ENCODE results near the gene ZNF133.
"Not testable (repeated sequence)": the region's sequence is repeated elsewhere in the genome, so short reads cannot be mapped to it uniquely, and the experiment has no call there.

Gene ZNF133

DNA sequence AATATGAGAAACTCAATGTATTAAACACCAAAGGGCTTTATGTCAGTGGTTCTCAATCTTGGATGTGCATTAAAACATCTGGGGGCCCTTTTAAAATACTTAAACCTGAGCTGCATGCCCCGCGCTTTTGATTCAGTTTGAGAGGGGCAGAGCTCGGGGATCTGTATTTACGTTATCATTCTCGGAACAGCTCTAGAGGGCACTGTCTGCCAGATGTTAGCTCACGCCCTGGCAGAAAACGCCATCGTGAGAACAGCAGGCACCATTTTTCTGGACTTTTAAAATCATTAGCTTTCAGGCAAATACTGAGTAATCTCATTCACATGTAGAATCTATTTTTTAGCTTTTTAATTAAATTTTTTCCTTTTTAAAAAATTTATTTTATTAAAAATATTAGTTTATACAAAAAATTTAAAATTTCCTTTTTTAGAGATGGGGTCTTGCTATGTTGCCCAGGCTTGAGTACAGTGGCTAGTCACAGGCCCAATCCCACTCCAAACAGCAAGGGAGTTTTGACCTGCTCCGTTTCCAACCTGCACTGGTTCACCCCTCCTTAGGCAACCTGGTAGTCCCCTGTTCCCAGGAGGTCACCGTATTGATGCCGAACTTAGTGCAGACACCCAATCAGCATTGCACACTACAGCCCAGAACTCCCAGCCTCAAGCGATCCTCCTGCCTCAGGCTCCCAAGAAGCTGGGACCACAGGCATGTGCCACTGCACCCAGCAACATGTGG, 30.0 kb upstream of the ZNF133 start:
- Histone ChIP-seq H3K36me3 (ENCODE audit: control insufficient read depth in 5 of 5, insufficient read depth in 5 of 5, low read length in 5 of 5) (no peaks in the 10 kb centered on the region), H3K4me3 (ENCODE audit: low read depth in 1 of 5, low read length in 5 of 5) (no peak overlapping the region), H3K27ac (ENCODE audit: low read depth, low read length) (no peak overlapping the region), H3K27me3 (ENCODE audit: control insufficient read depth in 5 of 5, insufficient read depth in 4 of 5, low read length in 5 of 5) (no peaks in the 10 kb centered on the region), H3K4me1 (ENCODE audit: control insufficient read depth in 5 of 5, insufficient read depth in 5 of 5, low read length in 5 of 5) (no peaks in the 10 kb centered on the region), H3K9ac (ENCODE audit: low read length in 5 of 5) (no peak overlapping the region), H3K9me3 (ENCODE audit: control insufficient read depth in 5 of 5, low read length in 5 of 5) (no peaks in the 10 kb centered on the region)

DNA sequence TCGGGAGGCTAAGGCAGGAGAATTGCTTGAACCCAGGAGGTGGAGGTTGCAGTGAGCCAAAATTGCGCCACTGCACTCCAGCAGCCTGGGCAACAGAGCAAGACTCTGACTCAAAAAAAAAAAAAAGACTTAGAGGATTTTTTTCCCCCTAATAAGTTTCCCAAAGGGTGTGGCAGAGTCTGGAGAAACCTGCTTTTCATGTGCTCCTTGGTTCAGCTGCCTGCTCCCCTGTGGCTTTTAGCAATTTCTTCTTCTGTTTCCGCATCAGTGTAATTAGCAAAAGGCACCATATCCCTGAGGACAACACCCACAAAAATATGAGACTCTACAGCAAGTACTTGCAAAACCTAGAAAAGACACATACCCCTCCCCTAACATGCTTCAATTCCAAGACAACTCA, 28.6 kb upstream of the ZNF133 start:
- Histone ChIP-seq H3K4me1 (ENCODE audit: control insufficient read depth in 5 of 5, insufficient read depth in 5 of 5, low read length in 5 of 5) (no peaks in the 10 kb centered on the region), H3K27ac (ENCODE audit: low read depth, low read length) (no peak overlapping the region), H3K9me3 (ENCODE audit: control insufficient read depth in 5 of 5, low read length in 5 of 5) (no peaks in the 10 kb centered on the region), H3K9ac (ENCODE audit: low read length in 5 of 5) (no peak overlapping the region), H3K36me3 (ENCODE audit: control insufficient read depth in 5 of 5, insufficient read depth in 5 of 5, low read length in 5 of 5) (no peaks in the 10 kb centered on the region), H3K4me3 (ENCODE audit: low read depth in 1 of 5, low read length in 5 of 5) (no peak overlapping the region), H3K27me3 (ENCODE audit: control insufficient read depth in 5 of 5, insufficient read depth in 4 of 5, low read length in 5 of 5) (no peaks in the 10 kb centered on the region)

- Histone ChIP-seq H3K27ac (ENCODE audit: low read depth, low read length) (no peak overlapping the region), H3K4me3 (ENCODE audit: low read depth in 1 of 5, low read length in 5 of 5) (no peak overlapping the region), H3K9ac (ENCODE audit: low read length in 5 of 5) (no peak overlapping the region), H3K36me3 (ENCODE audit: control insufficient read depth in 5 of 5, insufficient read depth in 5 of 5, low read length in 5 of 5) (no peaks in the 10 kb centered on the region), H3K27me3 (ENCODE audit: control insufficient read depth in 5 of 5, insufficient read depth in 4 of 5, low read length in 5 of 5) (peaks cover 0 to 10% (median 6%) of the 10 kb centered on the region in 5 donors), H3K4me1 (ENCODE audit: control insufficient read depth in 5 of 5, insufficient read depth in 5 of 5, low read length in 5 of 5) (no peaks in the 10 kb centered on the region), H3K9me3 (ENCODE audit: control insufficient read depth in 5 of 5, low read length in 5 of 5) (no peaks in the 10 kb centered on the region)
These were observed 24.6 kb upstream of the ZNF133 start for GRCh38 chr20:18263723-18264122.

DNA sequence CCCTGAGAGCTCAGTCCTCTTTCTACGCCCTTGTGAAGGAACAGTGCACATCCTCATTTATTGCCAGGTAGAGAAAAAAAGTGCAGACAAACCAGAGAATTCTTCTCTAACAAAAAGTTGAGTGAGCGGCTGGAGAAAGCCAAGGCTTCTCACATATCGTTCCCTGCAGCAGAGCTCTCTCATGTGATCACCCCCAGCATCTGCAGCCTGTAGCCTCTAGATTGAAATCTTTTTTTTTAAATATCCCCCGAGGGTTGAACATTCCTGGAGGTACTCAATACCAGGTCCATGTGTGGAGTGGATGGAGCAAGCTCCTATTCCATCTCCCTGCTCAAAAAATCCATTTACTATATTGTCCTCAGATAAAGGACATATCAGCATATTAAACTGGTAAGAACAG, 22.9 kb upstream of the ZNF133 start:
- H3K4me1 ChIP-seq (ENCODE audit: control insufficient read depth in 5 of 5, insufficient read depth in 5 of 5, low read length in 5 of 5): no peaks in the 10 kb centered on the region
- H3K9ac ChIP-seq (ENCODE audit: low read length in 5 of 5): no peak overlapping the region
- no peak overlapping the region for H3K4me3 ChIP-seq (ENCODE audit: low read depth in 1 of 5, low read length in 5 of 5)
- H3K36me3 ChIP-seq (ENCODE audit: control insufficient read depth in 5 of 5, insufficient read depth in 5 of 5, low read length in 5 of 5): no peaks in the 10 kb centered on the region
- peaks cover 0 to 10% (median 6%) of the 10 kb centered on the region in 5 donors for H3K27me3 ChIP-seq (ENCODE audit: control insufficient read depth in 5 of 5, insufficient read depth in 4 of 5, low read length in 5 of 5)
- no peaks in the 10 kb centered on the region for H3K9me3 ChIP-seq (ENCODE audit: control insufficient read depth in 5 of 5, low read length in 5 of 5)
- no peak overlapping the region for H3K27ac ChIP-seq (ENCODE audit: low read depth, low read length)

GRCh38 chr20:18266282-18266681, 22.0 kb upstream of the ZNF133 start:
- H3K4me1 ChIP-seq (ENCODE audit: control insufficient read depth in 5 of 5, insufficient read depth in 5 of 5, low read length in 5 of 5): no peaks in the 10 kb centered on the region
- H3K9me3 ChIP-seq (ENCODE audit: control insufficient read depth in 5 of 5, low read length in 5 of 5): no peaks in the 10 kb centered on the region
- H3K27ac ChIP-seq (ENCODE audit: low read depth, low read length): no peak overlapping the region
- H3K27me3 ChIP-seq (ENCODE audit: control insufficient read depth in 5 of 5, insufficient read depth in 4 of 5, low read length in 5 of 5): peaks cover 0 to 10% (median 6%) of the 10 kb centered on the region in 5 donors
- H3K36me3 ChIP-seq (ENCODE audit: control insufficient read depth in 5 of 5, insufficient read depth in 5 of 5, low read length in 5 of 5): no peaks in the 10 kb centered on the region
- H3K4me3 ChIP-seq (ENCODE audit: low read depth in 1 of 5, low read length in 5 of 5): no peak overlapping the region
- no peak overlapping the region for H3K9ac ChIP-seq (ENCODE audit: low read length in 5 of 5)

GRCh38 chr20:18267815-18268214, 20.5 kb upstream of the ZNF133 start:
- Histone ChIP-seq H3K4me3 (ENCODE audit: low read depth in 1 of 5, low read length in 5 of 5) (no peak overlapping the region), H3K27ac (ENCODE audit: low read depth, low read length) (no peak overlapping the region), H3K9me3 (ENCODE audit: control insufficient read depth in 5 of 5, low read length in 5 of 5) (no peaks in the 10 kb centered on the region), H3K4me1 (ENCODE audit: control insufficient read depth in 5 of 5, insufficient read depth in 5 of 5, low read length in 5 of 5) (peaks cover 0 to 4% (median 0%) of the 10 kb centered on the region in 5 donors), H3K27me3 (ENCODE audit: control insufficient read depth in 5 of 5, insufficient read depth in 4 of 5, low read length in 5 of 5) (peaks cover 0 to 10% (median 6%) of the 10 kb centered on the region in 5 donors), H3K36me3 (ENCODE audit: control insufficient read depth in 5 of 5, insufficient read depth in 5 of 5, low read length in 5 of 5) (no peaks in the 10 kb centered on the region), H3K9ac (ENCODE audit: low read length in 5 of 5) (no peak overlapping the region)

DNA sequence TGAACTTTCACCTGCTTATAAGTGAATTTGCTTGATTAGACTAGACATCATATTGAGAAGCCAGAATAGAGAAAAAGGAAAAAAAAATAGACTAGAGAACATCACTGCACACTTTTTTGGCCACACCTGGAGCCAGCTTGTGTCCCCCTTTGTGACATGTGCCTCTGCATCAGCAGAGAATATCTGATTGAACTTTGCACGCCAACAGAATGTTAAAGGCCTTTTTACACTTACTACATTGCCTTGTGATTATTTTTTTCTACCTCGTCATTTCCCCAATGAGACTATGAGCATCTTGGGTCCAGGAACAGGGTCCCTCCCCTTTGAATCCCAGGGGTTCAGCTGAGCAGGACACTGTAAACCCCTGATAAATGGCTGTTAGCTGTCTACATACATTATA, 17.2 kb upstream of the ZNF133 start:
- Histone ChIP-seq H3K4me3 (ENCODE audit: low read depth in 1 of 5, low read length in 5 of 5) (no peak overlapping the region), H3K27ac (ENCODE audit: low read depth, low read length) (no peak overlapping the region), H3K4me1 (ENCODE audit: control insufficient read depth in 5 of 5, insufficient read depth in 5 of 5, low read length in 5 of 5) (peaks cover 0 to 4% (median 0%) of the 10 kb centered on the region in 5 donors), H3K9me3 (ENCODE audit: control insufficient read depth in 5 of 5, low read length in 5 of 5) (no peaks in the 10 kb centered on the region), H3K9ac (ENCODE audit: low read length in 5 of 5) (no peak overlapping the region), H3K36me3 (ENCODE audit: control insufficient read depth in 5 of 5, insufficient read depth in 5 of 5, low read length in 5 of 5) (no peaks in the 10 kb centered on the region), H3K27me3 (ENCODE audit: control insufficient read depth in 5 of 5, insufficient read depth in 4 of 5, low read length in 5 of 5) (peaks cover 0 to 8% (median 6%) of the 10 kb centered on the region in 5 donors)

- Histone ChIP-seq H3K9ac (ENCODE audit: low read length in 5 of 5) (no peak overlapping the region), H3K27ac (ENCODE audit: low read depth, low read length) (no peak overlapping the region), H3K4me1 (ENCODE audit: control insufficient read depth in 5 of 5, insufficient read depth in 5 of 5, low read length in 5 of 5) (peaks cover 0 to 4% (median 3%) of the 10 kb centered on the region in 5 donors), H3K36me3 (ENCODE audit: control insufficient read depth in 5 of 5, insufficient read depth in 5 of 5, low read length in 5 of 5) (no peaks in the 10 kb centered on the region), H3K4me3 (ENCODE audit: low read depth in 1 of 5, low read length in 5 of 5) (no peak overlapping the region), H3K27me3 (ENCODE audit: control insufficient read depth in 5 of 5, insufficient read depth in 4 of 5, low read length in 5 of 5) (peaks cover 0 to 8% (median 5%) of the 10 kb centered on the region in 5 donors), H3K9me3 (ENCODE audit: control insufficient read depth in 5 of 5, low read length in 5 of 5) (no peaks in the 10 kb centered on the region)
These were observed 15.9 kb upstream of the ZNF133 start for GRCh38 chr20:18272451-18272850.

DNA sequence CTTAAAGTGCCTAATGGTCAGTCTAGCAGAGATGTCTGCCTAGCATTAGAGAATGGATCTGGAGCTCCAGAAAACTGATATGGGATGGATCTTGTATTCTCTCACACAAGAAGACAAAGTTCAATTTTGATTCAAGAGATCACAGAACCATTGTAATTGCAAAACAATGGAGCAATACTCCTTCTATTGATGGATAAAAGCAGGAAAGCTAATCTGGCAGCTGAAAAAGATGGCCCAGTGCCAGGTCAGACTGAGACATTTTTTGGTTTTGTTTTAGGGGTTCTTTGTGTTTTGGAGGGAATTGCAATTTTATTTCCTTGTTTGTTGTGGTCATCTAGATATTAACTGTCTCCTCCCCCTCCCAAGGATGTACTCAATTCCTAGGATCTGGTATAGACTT, 14.6 kb upstream of the ZNF133 start:
- Histone ChIP-seq H3K36me3 (ENCODE audit: control insufficient read depth in 5 of 5, insufficient read depth in 5 of 5, low read length in 5 of 5) (no peaks in the 10 kb centered on the region), H3K27me3 (ENCODE audit: control insufficient read depth in 5 of 5, insufficient read depth in 4 of 5, low read length in 5 of 5) (peaks cover 0 to 3% (median 0%) of the 10 kb centered on the region in 5 donors), H3K9me3 (ENCODE audit: control insufficient read depth in 5 of 5, low read length in 5 of 5) (no peaks in the 10 kb centered on the region), H3K27ac (ENCODE audit: low read depth, low read length) (no peak overlapping the region), H3K4me3 (ENCODE audit: low read depth in 1 of 5, low read length in 5 of 5) (no peak overlapping the region), H3K4me1 (ENCODE audit: control insufficient read depth in 5 of 5, insufficient read depth in 5 of 5, low read length in 5 of 5) (peaks cover 0 to 4% (median 3%) of the 10 kb centered on the region in 5 donors), H3K9ac (ENCODE audit: low read length in 5 of 5) (no peak overlapping the region)

DNA sequence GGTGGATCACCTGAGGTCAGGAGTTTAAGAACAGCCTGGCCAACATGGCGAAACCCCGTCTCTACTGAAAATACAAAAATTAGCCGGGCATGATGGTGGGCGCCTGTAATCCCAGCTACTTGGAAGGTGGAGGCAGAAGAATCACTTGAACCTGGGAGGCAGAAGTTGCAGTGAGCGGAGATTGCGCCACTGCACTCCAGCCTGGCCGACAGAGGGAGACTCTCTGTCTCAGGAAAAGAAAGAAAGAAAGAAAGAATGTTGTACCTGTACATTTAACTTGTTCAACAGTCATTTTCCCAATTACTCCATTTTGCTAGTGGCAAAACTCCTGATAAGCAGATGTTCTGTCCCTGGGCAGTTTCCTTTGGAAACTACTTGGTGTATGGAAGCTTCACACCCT, 12.4 kb upstream of the ZNF133 start:
- peaks cover 0 to 11% (median 6%) of the 10 kb centered on the region in 5 donors for H3K27me3 ChIP-seq (ENCODE audit: control insufficient read depth in 5 of 5, insufficient read depth in 4 of 5, low read length in 5 of 5)
- H3K27ac ChIP-seq (ENCODE audit: low read depth, low read length); H3K9ac ChIP-seq (ENCODE audit: low read length in 5 of 5); H3K4me1 ChIP-seq (ENCODE audit: control insufficient read depth in 5 of 5, insufficient read depth in 5 of 5, low read length in 5 of 5); H3K36me3 ChIP-seq (ENCODE audit: control insufficient read depth in 5 of 5, insufficient read depth in 5 of 5, low read length in 5 of 5); H3K4me3 ChIP-seq (ENCODE audit: low read depth in 1 of 5, low read length in 5 of 5); H3K9me3 ChIP-seq (ENCODE audit: control insufficient read depth in 5 of 5, low read length in 5 of 5): not testable (repeated sequence)
